Measurements from ENCODE around the gene HNRNPC.

GRCh38 chr14:21298358-21298757, 29.1 kb upstream of the HNRNPC start:
- TF ChIP-seq SP1 (IDR thresholded peaks at IDR 0.05) (no peak), ARNT (IDR thresholded peaks at IDR 0.05) (no peak), SUZ12 (IDR thresholded peaks at IDR 0.05) (no peak), ZNF384 (IDR thresholded peaks at IDR 0.05) (no peak), FOXM1 (IDR thresholded peaks at IDR 0.05; ENCODE audit: borderline replicate concordance) (no peak)
